Measurements from ENCODE around the gene ACBD4.

- TF ChIP-seq, protein P1, sequence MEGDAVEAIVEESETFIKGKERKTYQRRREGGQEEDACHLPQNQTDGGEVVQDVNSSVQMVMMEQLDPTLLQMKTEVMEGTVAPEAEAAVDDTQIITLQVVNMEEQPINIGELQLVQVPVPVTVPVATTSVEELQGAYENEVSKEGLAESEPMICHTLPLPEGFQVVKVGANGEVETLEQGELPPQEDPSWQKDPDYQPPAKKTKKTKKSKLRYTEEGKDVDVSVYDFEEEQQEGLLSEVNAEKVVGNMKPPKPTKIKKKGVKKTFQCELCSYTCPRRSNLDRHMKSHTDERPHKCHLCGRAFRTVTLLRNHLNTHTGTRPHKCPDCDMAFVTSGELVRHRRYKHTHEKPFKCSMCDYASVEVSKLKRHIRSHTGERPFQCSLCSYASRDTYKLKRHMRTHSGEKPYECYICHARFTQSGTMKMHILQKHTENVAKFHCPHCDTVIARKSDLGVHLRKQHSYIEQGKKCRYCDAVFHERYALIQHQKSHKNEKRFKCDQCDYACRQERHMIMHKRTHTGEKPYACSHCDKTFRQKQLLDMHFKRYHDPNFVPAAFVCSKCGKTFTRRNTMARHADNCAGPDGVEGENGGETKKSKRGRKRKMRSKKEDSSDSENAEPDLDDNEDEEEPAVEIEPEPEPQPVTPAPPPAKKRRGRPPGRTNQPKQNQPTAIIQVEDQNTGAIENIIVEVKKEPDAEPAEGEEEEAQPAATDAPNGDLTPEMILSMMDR (IDR thresholded peaks at IDR 0.05) = no peak
- no peak for TF ChIP-seq EP300 (IDR thresholded peaks at IDR 0.05; ENCODE audit: low read depth)
- no peak for TF ChIP-seq POLR2AphosphoS5 (IDR thresholded peaks at IDR 0.05)
Measured at GRCh38 chr17:45171338-45172231, 36.1 kb downstream of the ACBD4 start.

All from transverse colon (tissue), 4 donors.